BE2C (cell line): Measurements from ENCODE around the gene ZNF750.

ENCODE experiments used
- DNase-seq: peaks from one replicate; pipeline ENCODE4 v3.0.0-alpha.2; 2020
- H3K27me3 ChIP-seq: fragments of 250-450 bp; sonication (Bioruptor Pico); 2 replicates; pipeline ENCODE4 v1.5.1; 2020; ENCODE audit warnings: mild to moderate bottlenecking
- H3K36me3 ChIP-seq: fragments of 250-450 bp; sonication (Bioruptor Pico); 2 replicates; pipeline ENCODE4 v1.5.1; 2020; ENCODE audit warnings: mild to moderate bottlenecking
- H3K4me1 ChIP-seq: fragments of 250-450 bp; sonication (Bioruptor Pico); 2 replicates; pipeline ENCODE4 v1.5.1; 2020
- H3K4me3 ChIP-seq: 2 replicates; pipeline ENCODE4 v1.5.1; 2011; ENCODE audit warnings: low read depth, low read length
- H3K9me3 ChIP-seq: fragments of 250-450 bp; sonication (Bioruptor Pico); 2 replicates; pipeline ENCODE4 v1.5.1; 2020
- TF ChIP-seq, protein P1 (sequence below): IDR thresholded peaks from 2 replicates; pipeline ENCODE4 v1.5.1; 2012; ENCODE audit warnings: mild to moderate bottlenecking, low read depth, low read length

ZNF750 gene

DNA sequence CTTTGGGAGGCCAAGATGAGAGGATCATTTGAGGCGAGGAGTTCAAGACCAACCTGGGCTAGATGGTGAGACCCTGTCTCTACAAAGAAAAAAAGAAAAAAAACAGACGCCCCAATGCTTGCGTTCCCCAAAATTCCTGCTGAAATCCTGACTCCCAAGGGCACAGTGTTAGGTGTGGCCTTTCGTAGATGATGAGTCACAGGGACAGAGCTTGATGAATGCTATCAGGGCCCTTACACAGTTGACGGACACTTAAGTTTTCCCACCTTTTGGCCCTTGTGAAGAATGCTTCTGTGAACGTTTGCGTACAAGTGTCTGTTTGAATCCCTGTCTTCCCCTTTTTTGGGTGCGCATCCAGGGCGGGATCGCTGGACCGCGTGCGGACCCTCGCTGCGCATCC is 16.5 kb upstream of the ZNF750 start:
- Histone ChIP-seq H3K4me3 (no peak overlapping the region), H3K27me3 (no peaks in the 10 kb centered on the region), H3K9me3 (no peaks in the 10 kb centered on the region; the same call in 1 of the 2 replicates), H3K4me1 (peaks cover 9% of the 10 kb centered on the region), H3K36me3 (no peaks in the 10 kb centered on the region; the same call in 1 of the 2 replicates)
- TF ChIP-seq, protein P1, sequence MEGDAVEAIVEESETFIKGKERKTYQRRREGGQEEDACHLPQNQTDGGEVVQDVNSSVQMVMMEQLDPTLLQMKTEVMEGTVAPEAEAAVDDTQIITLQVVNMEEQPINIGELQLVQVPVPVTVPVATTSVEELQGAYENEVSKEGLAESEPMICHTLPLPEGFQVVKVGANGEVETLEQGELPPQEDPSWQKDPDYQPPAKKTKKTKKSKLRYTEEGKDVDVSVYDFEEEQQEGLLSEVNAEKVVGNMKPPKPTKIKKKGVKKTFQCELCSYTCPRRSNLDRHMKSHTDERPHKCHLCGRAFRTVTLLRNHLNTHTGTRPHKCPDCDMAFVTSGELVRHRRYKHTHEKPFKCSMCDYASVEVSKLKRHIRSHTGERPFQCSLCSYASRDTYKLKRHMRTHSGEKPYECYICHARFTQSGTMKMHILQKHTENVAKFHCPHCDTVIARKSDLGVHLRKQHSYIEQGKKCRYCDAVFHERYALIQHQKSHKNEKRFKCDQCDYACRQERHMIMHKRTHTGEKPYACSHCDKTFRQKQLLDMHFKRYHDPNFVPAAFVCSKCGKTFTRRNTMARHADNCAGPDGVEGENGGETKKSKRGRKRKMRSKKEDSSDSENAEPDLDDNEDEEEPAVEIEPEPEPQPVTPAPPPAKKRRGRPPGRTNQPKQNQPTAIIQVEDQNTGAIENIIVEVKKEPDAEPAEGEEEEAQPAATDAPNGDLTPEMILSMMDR, result no peak
- DNase-seq, result no peak

DNA sequence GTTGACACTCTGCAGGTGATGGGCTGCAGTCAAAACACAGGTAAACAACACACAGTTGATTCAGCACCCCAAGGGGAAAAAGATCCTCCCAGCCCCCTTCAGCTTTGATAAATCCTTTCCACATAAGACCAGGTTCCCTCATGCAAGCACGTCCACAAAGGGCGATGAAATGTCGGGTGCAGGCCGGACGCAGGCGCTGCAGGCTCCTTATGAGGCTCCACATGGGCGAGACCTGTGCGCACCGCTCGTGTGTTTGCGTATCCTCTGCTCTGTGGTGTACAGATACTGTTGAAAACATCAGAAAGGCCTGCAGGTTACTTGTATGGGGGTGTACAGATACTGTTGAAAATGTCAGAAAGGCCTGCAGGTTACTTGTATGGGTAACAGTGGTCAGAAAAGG is 14.4 kb upstream of the ZNF750 start:
- no peaks in the 10 kb centered on the region for H3K27me3 ChIP-seq
- TF ChIP-seq, protein P1, result no peak
- no peak for DNase-seq
- no peaks in the 10 kb centered on the region for H3K4me1 ChIP-seq
- H3K9me3 ChIP-seq, result no peaks in the 10 kb centered on the region; the same call in 1 of the 2 replicates
- no peaks in the 10 kb centered on the region; the same call in 1 of the 2 replicates for H3K36me3 ChIP-seq
- H3K4me3 ChIP-seq, result no peak overlapping the region

DNA sequence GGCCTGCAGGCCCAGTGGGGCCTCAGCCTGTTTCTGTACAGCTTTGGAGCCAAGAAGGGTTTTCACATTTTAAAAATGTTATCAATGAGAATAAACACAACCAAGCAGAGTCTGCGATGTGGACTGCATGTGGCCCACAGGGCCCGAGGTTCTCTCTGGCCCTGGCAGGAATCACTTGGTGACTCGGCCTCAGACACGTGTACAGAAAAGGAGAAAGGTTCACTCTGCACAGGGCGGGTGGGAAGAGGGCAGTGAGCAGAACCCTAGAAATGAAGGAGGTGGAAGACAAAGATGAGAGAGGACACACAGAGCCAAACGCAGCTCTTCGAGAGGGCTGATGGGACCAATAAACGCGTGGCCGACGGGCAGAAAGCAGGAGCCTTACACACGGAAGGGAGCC is 11.6 kb upstream of the ZNF750 start:
- no peaks in the 10 kb centered on the region for H3K9me3 ChIP-seq
- no peaks in the 10 kb centered on the region for H3K4me1 ChIP-seq
- DNase-seq, result no peak
- no peaks in the 10 kb centered on the region; the same call in 1 of the 2 replicates for H3K36me3 ChIP-seq
- no peak overlapping the region for H3K4me3 ChIP-seq
- no peaks in the 10 kb centered on the region for H3K27me3 ChIP-seq
- TF ChIP-seq, protein P1, result no peak

DNA sequence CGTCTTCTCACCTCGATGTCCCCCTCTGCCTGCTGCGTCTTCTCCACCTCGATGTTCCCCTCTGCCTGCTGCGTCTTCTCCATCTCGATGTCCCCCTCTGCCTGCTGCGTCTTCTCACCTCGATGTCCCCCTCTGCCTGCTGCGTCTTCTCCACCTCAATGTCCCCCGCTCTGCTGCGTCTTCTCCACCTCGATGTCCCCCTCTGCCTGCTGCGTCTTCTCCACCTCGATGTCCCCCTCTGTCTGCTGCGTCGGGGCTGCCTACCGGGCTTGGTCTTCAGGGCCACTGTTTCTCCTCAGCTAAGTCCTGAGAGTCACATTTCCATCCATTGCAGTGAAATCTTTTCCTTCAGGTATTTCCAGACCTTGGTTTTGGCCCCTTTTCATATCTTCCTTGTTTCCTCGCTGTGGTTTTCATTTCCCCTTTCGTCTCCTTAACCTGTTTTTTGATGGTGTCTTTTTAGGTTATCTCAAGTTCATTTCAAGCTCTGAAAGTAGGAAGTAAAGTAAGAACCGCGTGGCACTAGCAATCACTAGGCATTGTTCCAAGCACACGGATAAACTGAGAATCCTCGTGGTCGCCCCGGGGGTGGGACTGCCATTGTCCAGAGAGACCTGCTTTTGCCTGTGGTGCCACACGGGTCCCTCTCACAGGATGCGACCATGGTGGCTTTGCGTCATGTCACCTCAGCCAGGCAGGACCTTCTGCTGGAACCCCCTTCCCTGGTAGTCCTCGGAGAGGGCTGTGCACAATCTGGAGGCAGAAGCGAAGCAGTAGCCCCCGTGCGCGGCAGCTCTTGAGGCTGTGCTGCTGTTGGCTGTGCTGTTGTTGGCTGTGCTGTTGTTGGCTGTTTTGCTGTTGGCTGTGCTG is 9.5 kb upstream of the ZNF750 start:
- TF ChIP-seq, protein P1, result no peak
- no peak overlapping the region for H3K4me3 ChIP-seq
- DNase-seq, result no peak

DNA sequence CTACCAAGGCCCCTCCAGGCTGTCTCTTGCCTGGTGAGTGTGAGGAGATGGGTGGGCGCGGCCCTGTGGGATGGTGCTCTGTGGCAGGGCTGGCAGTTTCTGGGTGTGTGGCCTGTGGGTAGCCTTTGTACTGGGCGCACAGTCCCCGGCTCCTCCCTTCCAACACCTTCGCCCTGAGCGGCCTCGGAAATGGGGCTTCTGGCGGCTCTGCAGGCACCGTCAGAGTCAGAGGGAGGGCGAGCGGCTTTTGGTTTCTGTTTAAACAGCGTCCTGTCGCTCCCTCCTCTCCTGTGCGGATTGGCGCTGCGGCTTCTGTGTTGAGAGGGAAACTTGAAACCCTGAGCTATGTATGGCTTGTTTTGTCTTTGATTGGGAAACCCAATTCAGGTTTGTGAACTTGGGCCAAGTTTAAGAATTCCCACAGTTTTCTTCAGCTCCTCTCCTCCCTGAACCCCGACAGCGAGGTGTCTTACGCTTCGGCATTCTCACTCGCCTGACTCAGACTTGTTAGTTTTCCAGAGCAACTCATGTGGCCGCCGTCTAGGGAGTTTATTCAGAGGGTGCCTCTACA is 8.3 kb upstream of the ZNF750 start:
- Histone ChIP-seq H3K4me3 (no peak overlapping the region), H3K9me3 (no peaks in the 10 kb centered on the region), H3K4me1 (no peaks in the 10 kb centered on the region), H3K27me3 (no peaks in the 10 kb centered on the region), H3K36me3 (no peaks in the 10 kb centered on the region)
- DNase-seq, result no peak
- TF ChIP-seq, protein P1, result no peak

More for the DNA sequence above, 9.5 kb upstream of the ZNF750 start:
- H3K27me3 ChIP-seq, result no peaks in the 10 kb centered on the region
- no peaks in the 10 kb centered on the region for H3K9me3 ChIP-seq
- H3K36me3 ChIP-seq, result no peaks in the 10 kb centered on the region
- H3K4me1 ChIP-seq, result no peaks in the 10 kb centered on the region
